ENCODE results near the gene AP3S1.

GRCh38 chr5:115855959-115856358, 14.2 kb downstream of the AP3S1 start:
- TF ChIP-seq CTCF (IDR thresholded peaks at IDR 0.05) (no peak), POLR2AphosphoS5 (IDR thresholded peaks at IDR 0.05) (no peak)
